ENCODE measurements around the gene AARS2. TPM values are rescaled to one million over a fixed set of nuclear protein-coding genes. Genes with fewer than 3 reads are reported as not detected.
A peak's percentile ranks its signal among the peaks of the same experiment; 100 is the strongest.

AARS2 gene
- total RNA-seq, 1 donor from 2014 or later: 10.7 TPM

DNA sequence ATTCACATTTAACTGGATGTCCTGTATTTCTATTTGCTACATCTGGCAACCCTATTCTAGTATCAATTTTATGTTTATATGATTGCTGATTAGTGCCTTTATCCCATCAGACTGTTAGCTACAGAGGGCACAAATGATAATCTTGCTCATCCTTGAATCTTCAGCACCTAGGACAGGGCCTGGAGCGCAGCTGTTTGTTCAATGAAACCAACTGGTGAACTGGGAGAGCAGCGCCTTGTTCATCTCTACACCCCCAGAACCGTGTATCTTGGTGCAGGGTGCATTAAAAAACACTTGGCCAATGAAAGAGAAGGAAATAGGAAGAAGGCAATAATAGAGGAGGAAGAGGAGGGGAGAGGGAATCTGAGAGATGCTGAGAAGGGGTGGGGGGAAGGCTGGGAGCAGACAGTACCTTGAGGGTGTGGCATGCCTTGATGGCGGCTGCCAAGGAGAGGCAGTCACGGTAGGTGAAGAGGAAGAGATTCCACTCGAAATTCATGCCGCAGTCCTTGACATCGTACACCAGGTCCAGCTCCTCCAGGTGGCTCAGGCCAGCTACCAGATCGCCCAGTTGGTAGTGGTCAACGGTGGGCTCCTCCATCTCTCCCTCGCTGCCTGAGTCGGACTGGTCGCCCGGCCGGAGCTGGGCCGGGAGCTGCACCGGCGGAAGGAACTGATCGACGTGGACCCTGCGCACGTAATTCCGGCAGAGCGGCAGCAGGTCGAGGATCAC is 27.4 kb downstream of the AARS2 start:
- DNase-seq (no peak), ATAC-seq (ENCODE audit: poor library complexity) (no peak)
- intact Hi-C loops (cut with DNase I): no loop called here

DNA sequence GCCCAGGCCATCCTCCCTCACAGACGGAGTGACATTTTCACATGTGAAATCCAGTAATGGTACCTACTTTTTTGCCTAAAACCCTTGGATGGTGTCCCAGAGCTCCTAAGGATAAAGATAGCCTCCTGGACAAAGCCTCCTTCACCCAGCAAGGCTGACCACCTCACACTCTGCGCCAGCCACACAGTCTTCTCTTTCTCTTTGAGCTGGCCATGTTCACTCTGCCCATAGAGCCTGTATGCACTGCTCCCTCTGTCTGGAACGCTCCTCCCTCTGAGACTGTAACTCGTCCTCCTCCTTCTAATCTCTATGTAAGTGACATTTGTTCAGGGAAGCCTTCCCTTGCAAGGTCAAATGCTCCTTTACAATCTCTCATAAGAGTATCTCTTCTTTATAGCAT is 28.3 kb downstream of the AARS2 start:
- no peak for ATAC-seq (ENCODE audit: poor library complexity)
- intact Hi-C loops (cut with DNase I): no loop called here

DNA sequence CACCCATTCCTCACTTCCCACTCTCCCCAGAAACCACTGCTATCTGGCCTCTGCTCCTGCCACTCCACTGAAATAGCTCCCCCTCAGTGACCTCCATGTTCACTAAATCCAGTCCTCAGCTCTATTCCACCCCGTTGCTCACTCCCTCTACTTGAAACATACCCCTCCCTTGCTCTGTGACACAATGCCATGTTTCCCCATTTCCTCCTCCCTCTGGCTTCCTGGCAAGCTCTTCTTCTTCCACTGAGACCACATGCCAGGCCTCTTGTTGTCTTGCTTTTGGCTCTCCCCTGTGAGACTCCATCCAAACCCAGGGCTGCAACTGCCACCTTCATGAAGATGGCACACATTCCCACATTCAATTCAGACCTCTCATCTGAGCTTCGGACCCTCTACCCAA is 29.0 kb downstream of the AARS2 start:
- DNase-seq: no peak
- intact Hi-C loops (cut with DNase I): no loop called here
- ATAC-seq (ENCODE audit: poor library complexity): no peak

More for the DNA sequence above, 28.3 kb downstream of the AARS2 start:
- no peak for DNase-seq

DNA sequence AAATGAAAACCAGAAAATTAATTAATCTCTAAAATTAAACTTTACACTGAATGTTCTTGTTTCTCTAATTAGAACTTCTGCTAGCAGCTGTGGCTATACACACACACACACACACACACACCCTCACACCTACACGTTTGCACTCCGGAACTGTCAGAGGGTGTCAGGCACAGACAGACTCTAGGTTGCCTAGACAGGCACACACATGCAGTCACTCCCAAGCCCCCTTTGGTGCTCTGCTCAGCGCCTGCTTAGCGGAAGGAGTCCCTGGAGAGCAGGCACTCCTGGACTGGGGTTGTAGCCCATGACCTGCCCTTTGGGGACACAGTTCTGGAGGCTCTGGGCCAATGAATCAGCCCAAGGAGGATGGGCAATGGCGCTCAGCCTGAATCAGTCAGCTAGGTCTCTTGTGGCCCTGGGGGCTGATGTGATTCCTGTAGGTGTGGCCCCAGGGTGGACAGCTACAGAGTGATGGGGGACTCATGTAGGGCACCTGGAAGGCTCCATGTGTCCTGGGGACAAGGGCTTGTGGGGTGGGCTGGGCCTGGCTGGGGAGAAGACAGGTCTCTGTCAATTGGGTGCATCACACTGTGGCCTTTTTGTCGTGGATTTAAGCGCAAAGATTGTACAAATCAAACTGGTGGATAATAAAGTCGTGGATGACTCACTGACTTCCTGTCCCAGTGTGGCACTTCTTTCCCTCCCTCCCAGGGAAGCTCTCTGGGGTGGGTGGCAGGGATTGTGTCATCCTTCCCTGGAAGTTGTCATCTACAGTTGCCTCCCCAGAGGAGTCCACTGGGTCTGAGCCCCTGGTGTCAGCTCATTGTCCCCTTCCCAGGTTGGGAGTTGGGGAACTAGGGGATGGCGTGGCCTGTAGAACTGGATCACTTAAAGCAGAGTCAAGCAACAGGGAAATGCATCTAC is 34.1 kb downstream of the AARS2 start:
- ATAC-seq (ENCODE audit: poor library complexity) (no peak), DNase-seq (no peak)
- intact Hi-C loops (cut with DNase I): no loop called here

DNA sequence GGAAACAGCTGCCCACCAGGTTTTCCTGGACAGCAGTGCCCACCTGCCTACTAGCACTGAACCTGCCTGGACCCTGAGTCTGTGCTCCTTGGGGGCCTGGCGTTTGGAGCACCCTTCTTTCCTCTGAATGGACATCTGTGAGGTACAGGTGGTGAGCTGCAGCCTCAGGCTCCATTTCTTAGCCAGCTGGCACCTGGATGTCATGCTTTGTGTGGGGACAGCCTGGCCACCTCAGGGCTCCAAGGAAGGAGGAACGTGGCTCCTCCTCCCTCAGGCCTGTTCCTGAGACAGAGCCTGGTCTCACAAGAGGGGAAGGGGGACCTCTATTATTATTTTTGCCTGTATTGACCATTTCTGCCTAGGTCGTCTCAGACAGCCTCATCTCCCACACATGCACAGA is 34.8 kb downstream of the AARS2 start:
- DNase-seq (no peak), ATAC-seq (ENCODE audit: poor library complexity) (no peak)
- intact Hi-C loops (cut with DNase I): no loop called here

DNA sequence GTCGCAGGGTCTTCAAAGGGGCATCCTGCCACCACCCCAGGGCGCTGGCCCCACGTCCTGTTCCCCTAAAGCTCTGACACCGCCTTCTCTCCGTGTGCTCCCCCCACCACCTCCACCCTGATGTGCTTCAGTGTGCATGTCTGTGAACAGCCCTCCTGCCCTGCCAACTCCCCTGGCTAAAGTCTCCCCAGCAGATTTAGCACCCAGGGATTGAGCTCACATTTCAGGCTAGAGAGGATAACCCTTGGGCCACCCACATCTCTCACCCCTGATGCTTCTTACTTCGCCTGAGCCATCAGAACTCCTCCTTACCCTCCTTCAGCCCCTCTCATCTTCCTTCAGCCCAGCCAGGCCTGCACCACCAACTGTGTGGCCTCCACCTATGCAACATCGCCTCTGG is 35.4 kb downstream of the AARS2 start:
- intact Hi-C loops (cut with DNase I): no loop called here
- DNase-seq (no peak), ATAC-seq (ENCODE audit: poor library complexity) (no peak)

DNA sequence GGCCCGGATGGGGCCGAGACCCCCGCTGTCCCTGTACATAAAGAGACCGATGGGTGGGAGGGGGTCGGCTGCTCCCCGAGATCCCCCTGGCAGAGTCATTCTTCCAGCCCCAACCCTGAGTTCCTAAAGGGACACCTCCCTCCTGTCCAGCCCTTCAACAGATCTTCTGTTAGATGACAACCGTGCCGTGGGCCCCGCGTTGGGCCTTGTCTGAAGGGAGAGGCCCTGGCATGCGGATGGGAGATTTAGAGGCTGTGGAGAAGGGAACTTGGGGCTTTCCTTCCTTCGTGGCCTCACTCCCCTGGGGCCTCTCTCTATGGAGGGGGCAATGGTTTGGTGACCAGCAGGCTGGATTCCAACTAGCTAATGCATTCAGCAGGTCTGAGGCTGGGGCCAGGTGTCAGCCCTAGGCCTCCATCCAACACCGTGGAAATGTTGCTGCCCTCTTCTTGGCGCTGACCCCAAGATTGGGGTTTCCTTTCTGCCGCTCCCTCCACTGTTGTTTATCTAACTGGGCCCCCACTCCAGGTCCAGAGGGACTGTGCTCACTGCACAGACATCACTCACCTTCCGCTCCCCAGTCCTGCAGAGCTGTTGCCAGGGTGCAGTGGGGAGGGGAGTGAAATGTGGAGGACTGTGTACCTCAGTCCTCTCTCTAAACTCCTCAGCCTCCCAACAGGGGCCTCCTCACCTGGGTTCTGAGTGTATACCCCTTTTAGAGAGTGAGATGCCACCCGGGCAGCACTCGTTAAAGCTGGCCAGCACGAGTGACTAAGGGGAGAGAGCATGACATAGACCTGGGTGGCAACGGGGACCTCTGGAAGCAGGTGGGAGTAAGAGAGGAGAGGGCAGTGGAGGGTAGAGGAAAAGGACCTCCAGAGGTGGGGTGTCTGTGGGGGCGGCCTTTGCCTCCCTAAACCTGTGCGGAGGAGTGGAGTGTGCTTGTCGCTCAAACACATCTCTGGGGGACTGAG is 36.2 kb downstream of the AARS2 start:
- intact Hi-C loops (cut with DNase I): no loop called here
- no peak for DNase-seq
- ATAC-seq (ENCODE audit: poor library complexity): no peak

DNA sequence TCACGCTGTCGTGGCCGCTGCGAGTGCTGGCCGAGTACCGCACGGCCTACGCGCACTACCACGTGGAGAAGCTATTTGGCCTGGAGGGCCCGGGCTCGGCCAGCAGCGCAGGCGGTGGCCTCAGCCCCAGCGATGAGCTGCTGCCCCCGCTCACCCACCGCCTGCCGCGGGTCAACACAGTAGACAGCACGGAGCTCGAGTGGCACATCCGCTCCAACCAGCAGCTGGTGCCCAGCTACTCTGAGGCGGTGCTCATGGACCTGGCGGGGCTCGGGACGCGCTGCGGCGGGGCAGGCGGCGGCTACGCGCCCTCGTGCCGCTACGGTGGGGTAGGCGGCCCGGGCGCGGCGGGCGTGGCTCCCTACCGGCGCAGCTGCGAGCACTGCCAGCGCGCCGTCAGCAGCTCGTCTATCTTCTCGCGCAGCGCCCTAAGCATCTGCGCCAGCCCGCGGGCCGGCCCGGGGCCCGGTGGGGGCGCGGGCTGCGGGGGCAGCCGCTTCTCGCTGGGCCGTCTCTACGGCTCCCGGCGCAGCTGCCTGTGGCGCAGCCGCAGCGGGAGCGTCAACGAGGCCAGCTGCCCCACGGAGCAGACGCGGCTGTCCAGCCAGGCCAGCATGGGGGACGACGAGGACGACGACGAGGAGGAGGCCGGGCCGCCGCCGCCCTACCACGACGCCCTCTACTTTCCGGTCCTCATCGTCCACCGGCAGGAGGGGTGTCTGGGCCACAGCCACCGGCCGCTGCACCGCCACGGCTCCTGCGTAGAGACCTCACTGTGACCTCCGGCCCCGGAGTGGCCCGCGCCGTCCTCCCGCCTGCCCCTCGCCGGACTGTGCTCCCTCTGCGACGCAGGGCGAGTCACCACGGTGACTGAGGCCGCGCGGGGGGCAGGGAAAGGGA is 37.1 kb downstream of the AARS2 start:
- ATAC-seq (ENCODE audit: poor library complexity) (peak; percentile 71), DNase-seq (no peak)
- intact Hi-C loops (cut with DNase I): no loop called here

DNA sequence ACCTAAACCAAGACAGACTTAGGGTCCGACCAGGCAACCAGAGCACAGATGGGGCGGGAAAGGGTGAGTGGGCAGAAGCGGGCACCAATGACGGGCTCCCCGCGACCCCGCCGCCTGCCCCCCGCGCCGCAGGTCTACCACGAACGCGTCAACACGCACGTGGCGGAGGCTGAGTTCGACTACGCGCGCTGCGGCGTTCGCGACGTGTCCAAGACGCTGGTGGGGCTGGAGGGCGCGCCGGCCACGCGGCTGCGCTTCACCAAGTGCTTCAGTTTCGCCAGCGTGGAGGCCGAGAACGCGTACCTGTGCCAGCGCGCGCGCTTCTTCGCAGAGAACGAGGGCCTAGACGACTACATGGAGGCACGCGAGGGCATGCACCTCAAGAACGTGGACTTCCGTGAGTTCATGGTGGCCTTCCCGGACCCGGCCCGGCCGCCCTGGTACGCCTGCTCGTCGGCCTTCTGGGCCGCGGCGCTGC is 37.8 kb downstream of the AARS2 start:
- no peak for DNase-seq
- intact Hi-C loops (cut with DNase I): no loop called here
- ATAC-seq (ENCODE audit: poor library complexity): no peak

DNA sequence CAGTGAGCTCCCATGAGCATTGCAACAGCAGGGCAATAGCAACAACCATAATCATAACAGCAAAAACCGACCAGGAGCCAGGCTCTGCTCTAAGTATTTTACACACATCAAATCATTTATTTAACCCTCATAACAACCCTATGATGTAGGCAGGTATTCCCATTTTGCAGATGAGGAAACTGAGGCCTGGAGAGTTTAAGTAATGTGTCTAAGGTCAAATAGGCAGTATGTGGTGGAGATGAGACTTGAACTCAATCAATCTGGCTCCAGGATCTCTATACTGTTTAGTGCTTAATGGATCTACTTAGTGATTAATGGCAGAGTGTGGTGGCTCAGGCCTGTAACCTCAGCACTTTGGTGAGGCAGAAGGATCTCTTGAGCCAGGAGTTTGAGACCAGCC is 39.5 kb downstream of the AARS2 start:
- DNase-seq (no peak), ATAC-seq (ENCODE audit: poor library complexity) (no peak)
- intact Hi-C loops (cut with DNase I): no loop called here

DNA sequence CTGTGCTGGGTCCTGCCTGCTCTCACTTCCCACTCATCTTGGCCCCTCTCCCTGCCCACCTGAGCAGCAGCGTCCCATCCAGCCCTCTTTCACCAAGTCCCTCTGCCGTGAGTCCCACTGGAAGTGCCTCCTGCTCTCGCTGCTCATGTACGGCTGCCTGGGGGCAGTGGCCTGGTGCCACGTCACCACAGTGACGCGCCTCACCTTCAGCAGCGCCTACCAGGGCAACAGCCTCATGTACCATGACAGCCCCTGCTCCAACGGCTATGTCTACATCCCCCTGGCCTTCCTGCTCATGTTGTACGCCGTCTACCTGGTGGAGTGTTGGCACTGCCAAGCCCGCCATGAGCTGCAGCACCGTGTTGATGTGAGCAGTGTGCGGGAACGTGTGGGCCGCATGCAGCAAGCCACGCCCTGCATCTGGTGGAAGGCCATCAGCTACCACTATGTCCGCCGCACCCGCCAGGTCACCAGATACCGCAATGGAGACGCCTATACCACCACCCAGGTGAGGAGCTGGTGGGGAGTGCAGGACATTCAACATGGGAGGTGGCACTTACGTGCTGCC is 40.1 kb downstream of the AARS2 start:
- intact Hi-C loops (cut with DNase I): no loop called here
- ATAC-seq (ENCODE audit: poor library complexity) (no peak), DNase-seq (no peak)

DNA sequence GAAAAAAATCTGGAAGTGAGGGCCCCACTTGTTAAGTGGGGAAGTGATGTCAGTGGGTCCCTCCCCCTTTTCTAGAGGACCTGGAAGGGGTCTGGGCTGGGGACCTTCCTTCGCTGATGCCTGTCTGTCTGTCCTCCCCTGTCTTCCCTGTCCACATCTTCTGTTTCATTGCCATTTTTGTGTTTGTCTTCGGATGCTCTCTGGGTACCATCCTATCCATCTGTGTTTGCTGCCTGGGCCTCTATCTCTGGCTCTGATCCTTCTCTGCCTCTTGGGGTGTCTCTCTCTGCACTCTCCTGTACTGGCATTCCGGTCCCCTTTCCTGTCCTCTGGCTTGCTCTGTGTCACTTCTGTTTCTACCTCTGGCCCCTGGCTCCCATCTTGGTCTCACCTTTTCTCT is 40.6 kb downstream of the AARS2 start:
- intact Hi-C loops (cut with DNase I): no loop called here
- ATAC-seq (ENCODE audit: poor library complexity) (no peak), DNase-seq (no peak)

DNA sequence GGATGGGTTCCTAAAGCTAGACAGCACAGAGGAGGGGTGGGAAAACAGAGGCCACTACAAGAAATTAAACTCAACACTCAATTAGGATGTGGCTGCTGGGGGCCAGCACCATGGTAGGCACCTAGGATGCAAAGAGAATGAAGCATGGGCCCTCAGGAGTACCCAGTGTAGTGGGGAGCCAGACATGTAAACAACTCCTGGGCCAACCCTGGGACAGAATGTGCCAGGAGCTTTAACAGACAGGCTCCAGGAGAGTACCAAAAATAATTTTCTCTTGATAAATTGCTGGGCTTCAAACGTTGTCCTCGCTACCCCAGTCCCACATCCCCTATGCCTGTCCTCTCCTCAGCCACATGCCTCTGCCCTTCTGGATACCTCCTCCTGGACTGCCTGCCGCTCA is 41.2 kb downstream of the AARS2 start:
- intact Hi-C loops (cut with DNase I): no loop called here
- ATAC-seq (ENCODE audit: poor library complexity) (no peak), DNase-seq (no peak)

DNA sequence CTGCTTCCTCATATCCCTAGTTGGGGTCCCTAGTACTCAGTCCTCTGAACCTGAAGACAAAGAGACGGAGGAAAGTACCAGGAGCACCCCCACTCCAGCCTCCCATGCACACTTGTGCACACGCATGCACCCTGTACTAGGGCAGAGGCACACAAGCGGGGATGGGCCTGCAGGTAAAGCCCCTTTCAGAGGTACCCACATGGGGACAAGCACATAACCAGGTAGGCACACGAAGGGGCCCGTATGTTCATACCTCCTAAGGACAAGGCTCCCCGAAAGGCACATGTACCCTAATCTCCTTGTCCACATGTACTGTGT is 41.8 kb downstream of the AARS2 start:
- intact Hi-C loops (cut with DNase I): no loop called here
- DNase-seq (no peak), ATAC-seq (ENCODE audit: poor library complexity) (no peak)

DNA sequence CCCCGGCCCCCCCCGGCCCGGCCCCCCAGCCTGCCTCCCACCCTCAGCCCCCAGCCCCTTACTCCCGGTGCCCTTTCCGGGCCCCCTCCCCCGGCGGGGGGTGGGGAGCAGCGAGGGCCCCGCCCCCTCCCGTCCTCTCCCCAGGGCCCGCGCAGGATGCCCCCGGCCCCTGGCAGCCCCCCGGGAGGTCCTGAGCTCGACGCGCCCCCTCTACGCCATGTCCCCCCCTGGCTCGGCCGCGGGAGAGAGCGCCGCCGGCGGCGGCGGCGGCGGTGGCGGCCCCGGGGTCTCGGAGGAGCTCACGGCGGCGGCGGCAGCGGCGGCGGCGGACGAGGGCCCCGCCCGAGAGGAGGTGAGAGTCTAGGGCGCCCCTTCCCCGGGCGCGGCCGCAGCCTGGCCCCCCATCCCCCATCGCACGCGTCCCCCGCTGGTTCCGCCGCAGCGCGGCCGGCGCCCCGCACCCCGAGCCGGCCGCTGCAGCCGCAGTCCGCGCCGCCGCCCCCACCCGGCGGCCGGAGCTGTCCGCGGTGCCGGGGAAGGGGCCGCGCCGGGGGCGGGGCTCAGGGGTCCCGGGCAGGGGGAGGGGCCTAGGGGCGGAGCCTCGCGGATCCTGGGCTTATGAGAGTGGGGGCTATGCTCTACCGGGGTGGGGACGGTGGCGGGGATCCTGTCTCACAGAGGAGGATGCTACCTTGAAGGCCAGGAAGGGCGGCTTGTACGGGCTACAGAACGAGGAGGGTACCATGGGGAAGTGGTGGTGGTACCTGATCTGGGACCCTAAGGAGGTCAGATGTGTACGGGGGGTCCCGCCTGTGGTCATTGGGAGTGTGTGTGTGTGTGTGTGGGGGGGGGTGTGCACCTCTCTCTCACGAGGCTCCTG is 42.4 kb downstream of the AARS2 start:
- DNase-seq (no peak), ATAC-seq (ENCODE audit: poor library complexity) (no peak)
- intact Hi-C loops (cut with DNase I): no loop called here

DNA sequence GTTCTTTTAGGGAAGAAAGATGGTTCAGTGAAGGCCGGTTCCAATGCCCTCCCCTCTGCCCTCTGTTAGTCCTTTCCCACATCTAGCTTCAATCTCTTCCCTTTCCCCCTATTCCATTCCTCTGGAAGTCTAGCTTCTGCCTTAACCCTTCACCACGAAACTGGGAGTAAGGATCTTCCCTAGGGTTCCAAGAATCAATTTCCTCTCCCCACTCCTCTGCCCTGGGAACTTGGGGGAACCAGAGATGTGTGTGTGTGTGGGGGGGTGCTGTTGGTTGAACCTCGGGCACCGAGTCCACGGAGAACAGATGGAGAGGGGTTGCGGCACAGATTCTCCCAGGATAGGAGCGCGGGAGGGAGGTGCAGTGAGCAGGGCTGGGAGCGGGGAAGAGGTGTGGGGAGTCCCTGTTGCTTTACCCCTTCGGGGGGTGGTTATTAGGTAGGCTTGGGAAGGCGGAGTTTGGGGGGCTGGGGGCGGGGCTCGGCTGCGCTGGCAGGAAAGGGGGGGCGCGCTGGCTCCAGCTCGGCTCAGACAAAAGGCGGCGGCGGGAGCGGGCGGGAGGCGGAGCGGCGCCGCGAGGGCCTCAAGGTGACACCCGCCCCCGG is 43.1 kb downstream of the AARS2 start, which contains the start of gene TMEM151B:
TMEM151B (plus strand) TSS at position 530 of the 605 bp plus-strand sequence. CDS start 293 bp downstream, outside the sequence.
- no peak for DNase-seq
- ATAC-seq (ENCODE audit: poor library complexity): no peak
- intact Hi-C loops (cut with DNase I): loop anchor here (5.0 kb wide), 1 partner anchor 37 kb away; no protein-coding TSS in a partner anchor

Measured in Right ventricle myocardium superior (tissue), 1 donor.